Measurements from ENCODE around the gene MAMSTR. TPM values are rescaled to one million over a fixed set of nuclear protein-coding genes. Genes with fewer than 3 reads are reported as not detected.

MAMSTR gene
- total and polyA plus RNA-seq, 2 of the 4 experiments (the other 2 are of a cell fraction): 0.18 to 1.9 TPM

GRCh38 chr19:48760504-48761205 lies 41.1 kb upstream of the MAMSTR start:
- Histone ChIP-seq H2AK9ac (replicated peaks; ENCODE audit: low read depth, low read length, poor library complexity) (peak overlapping the region; percentile 31), H3K9ac (ENCODE audit: low read depth, low read length) (no peak overlapping the region), H3K23ac (ENCODE audit: low read depth, low read length) (no peak overlapping the region), H4K8ac (ENCODE audit: low read depth in 2 of 2, low read length in 2 of 2) (no peak overlapping the region), H3K4ac (ENCODE audit: low read depth, low read length) (no peak overlapping the region), H3K27me3 (ENCODE audit: control insufficient read depth, insufficient read depth, low read length) (peaks cover 39% of the 10 kb centered on the region), H3K79me1 (ENCODE audit: low read depth in 1 of 2, low read length in 2 of 2) (no peaks in the 10 kb centered on the region), H3K14ac (replicated peaks; ENCODE audit: low read depth, low read length) (no peak overlapping the region), H2AFZ (replicated peaks; ENCODE audit: low read length, poor library complexity) (peak overlapping the region; percentile 9), H3K27ac (ENCODE audit: insufficient read depth, low read length) (no peak overlapping the region), H3K4me2 (ENCODE audit: low read depth, low read length) (no peak overlapping the region), H2BK20ac (ENCODE audit: low read depth, low read length) (no peak overlapping the region), H3K4me1 (ENCODE audit: control insufficient read depth, insufficient read depth, low read length) (no peaks in the 10 kb centered on the region), H3K56ac (ENCODE audit: extremely low read depth, insufficient read depth, low read length) (no peak overlapping the region), H4K5ac (ENCODE audit: low read depth, low read length) (no peak overlapping the region), H3K9me1 (ENCODE audit: insufficient read depth, low read length) (no peaks in the 10 kb centered on the region), H2BK15ac (ENCODE audit: low read depth, low read length) (no peak overlapping the region), H4K91ac (ENCODE audit: insufficient read depth, low read depth, low read length) (no peak overlapping the region), H2BK120ac (ENCODE audit: low read depth, low read length) (no peak overlapping the region), H3K18ac (ENCODE audit: low read depth, low read length) (no peak overlapping the region), H2BK5ac (ENCODE audit: low read depth, low read length, poor library complexity, severe bottlenecking) (no peak overlapping the region), H4K20me1 (ENCODE audit: insufficient read depth, low read length) (no peaks in the 10 kb centered on the region), H2AK5ac (ENCODE audit: low read depth, low read length) (no peak overlapping the region), H3K9me3 (ENCODE audit: control insufficient read depth, insufficient read depth, low read length) (no peaks in the 10 kb centered on the region), H3K4me3 (ENCODE audit: insufficient read depth, low read depth, low read length) (no peak overlapping the region), H3K36me3 (ENCODE audit: control insufficient read depth, insufficient read depth, low read length) (no peaks in the 10 kb centered on the region)
- CTCF ChIA-PET: no interaction called here
- no peak for TF ChIP-seq RAD21 (IDR thresholded peaks at IDR 0.05; ENCODE audit: low read length)
- no peak for TF ChIP-seq POLR2A (IDR thresholded peaks at IDR 0.05; ENCODE audit: low read depth, low read length)
- TF ChIP-seq MXI1 (IDR thresholded peaks at IDR 0.05; ENCODE audit: borderline replicate concordance, low read depth, low read length): no peak
- TF ChIP-seq RFX5 (IDR thresholded peaks at IDR 0.05; ENCODE audit: low read depth, low read length): no peak
- TF ChIP-seq FOS (IDR thresholded peaks at IDR 0.05; ENCODE audit: low read depth, low read length): no peak
- intact Hi-C loops (cut with micrococcal nuclease) (no loop called here), dilution Hi-C loops (cut with HindIII; ENCODE audit: low sequenced_read_pairs, unreplicated experiment) (no loop called here), in situ Hi-C loops (cut with MboI; ENCODE audit: low sequenced_read_pairs) (no loop called here)
- ATAC-seq (ENCODE audit: low read depth) (no peak), DNase-seq (no peak)
- no TSS peak for BruUV-seq (replicated peaks)
- WGBS, 2 experiments (ENCODE audit: extremely low coverage in 2 of 2, insufficient read length in 1 of 2): 79% methylated on average over 11 of the region's 16 CpGs; no CpG with 5 or more reads in 1 of the 2 experiments
- POLR2A ChIA-PET (ENCODE audit: unreplicated experiment): no interaction called here
